H9 (cell line): ENCODE data around the gene E2F4. TPM values are rescaled to one million over a fixed set of nuclear protein-coding genes. Genes with fewer than 3 reads are reported as not detected.

Experiments
- DNase-seq: peaks from one replicate; pipeline ENCODE4 v3.0.0-alpha.2; 2017
- H2AFZ ChIP-seq: one replicate; pipeline ENCODE4 v1.6.1; 2013; ENCODE audit warnings: mild to moderate bottlenecking, low read length, control low read depth, moderate library complexity
- H2AK5ac ChIP-seq: 2 replicates; pipeline ENCODE4 v1.6.1; 2013; ENCODE audit warnings: low read length, control low read depth, mixed read lengths; ENCODE audit not compliant: insufficient read length
- H2BK120ac ChIP-seq: one replicate; pipeline ENCODE4 v1.6.1; 2013; ENCODE audit warnings: low read depth, mild to moderate bottlenecking, low read length, control low read depth, inconsistent platforms; ENCODE audit not compliant: poor library complexity, severe bottlenecking
- H2BK12ac ChIP-seq: 2 replicates; pipeline ENCODE4 v1.6.1; 2013; ENCODE audit warnings: low read length, control low read depth, mixed read lengths, low read depth; ENCODE audit not compliant: insufficient read length
- H2BK15ac ChIP-seq: 2 replicates; pipeline ENCODE4 v1.6.1; 2013; ENCODE audit warnings: low read depth, low read length, control low read depth
- H2BK20ac ChIP-seq: one replicate; pipeline ENCODE4 v1.6.1; 2013; ENCODE audit warnings: low read depth, mild to moderate bottlenecking, low read length, control low read depth, inconsistent platforms; ENCODE audit not compliant: poor library complexity, severe bottlenecking
- H2BK5ac ChIP-seq: 2 replicates; pipeline ENCODE4 v1.6.1; 2013; ENCODE audit warnings: low read length, control low read depth, mixed read lengths; ENCODE audit not compliant: insufficient read length
- H3K14ac ChIP-seq: 2 replicates; pipeline ENCODE4 v1.6.1; 2013; ENCODE audit warnings: low read length, control low read depth; ENCODE audit not compliant: insufficient read depth
- H3K18ac ChIP-seq: 2 replicates; pipeline ENCODE4 v1.6.1; 2013; ENCODE audit warnings: low read depth, mild to moderate bottlenecking, mixed read lengths, low read length, control low read depth; ENCODE audit not compliant: insufficient read length
- H3K23ac ChIP-seq: 2 replicates; pipeline ENCODE4 v1.6.1; 2013; ENCODE audit warnings: low read length, control low read depth, mixed read lengths, low read depth; ENCODE audit not compliant: insufficient read length
- H3K23me2 ChIP-seq: 2 replicates; pipeline ENCODE4 v1.6.1; 2013; ENCODE audit warnings: low read depth, mild to moderate bottlenecking, mixed read lengths, low read length, control low read depth; ENCODE audit not compliant: insufficient read length, poor library complexity, severe bottlenecking
- H3K27ac ChIP-seq: 2 replicates; pipeline ENCODE4 v1.5.1; 2013; ENCODE audit warnings: low read length, control low read depth, mixed read lengths, low read depth; ENCODE audit not compliant: insufficient read length
- H3K27me3 ChIP-seq: 2 replicates; pipeline ENCODE4 v1.6.1; 2013; ENCODE audit warnings: low read length, control low read depth, inconsistent platforms; ENCODE audit not compliant: insufficient read depth
- H3K4ac ChIP-seq: 2 replicates; pipeline ENCODE4 v1.6.1; 2013; ENCODE audit warnings: low read depth, mild to moderate bottlenecking, control low read depth, inconsistent platforms, low read length, moderate library complexity
- H3K4me1 ChIP-seq: 2 replicates; pipeline ENCODE4 v1.6.1; 2013; ENCODE audit warnings: low read length, control low read depth, inconsistent platforms; ENCODE audit not compliant: insufficient read depth
- H3K4me2 ChIP-seq: 2 replicates; pipeline ENCODE4 v1.6.1; 2013; ENCODE audit warnings: low read length, control low read depth, mixed read lengths; ENCODE audit not compliant: insufficient read length, insufficient read depth
- H3K56ac ChIP-seq: 2 replicates; pipeline ENCODE4 v1.6.1; 2013; ENCODE audit warnings: low read depth, mild to moderate bottlenecking, mixed read lengths, low read length, control low read depth; ENCODE audit not compliant: insufficient read length
- H3K79me1 ChIP-seq: 2 replicates; pipeline ENCODE4 v1.6.1; 2013; ENCODE audit warnings: low read depth, mild to moderate bottlenecking, moderate library complexity, low read length, control low read depth, inconsistent platforms; ENCODE audit not compliant: insufficient read depth, poor library complexity, severe bottlenecking
- H3K79me2 ChIP-seq: 2 replicates; pipeline ENCODE4 v1.6.1; 2013; ENCODE audit warnings: low read length, control low read depth, inconsistent platforms; ENCODE audit not compliant: insufficient read depth
- H3K9ac ChIP-seq: 2 replicates; pipeline ENCODE4 v1.6.1; 2013; ENCODE audit warnings: low read length, control low read depth, mixed read lengths; ENCODE audit not compliant: insufficient read length; ENCODE audit errors: extremely low read depth
- H3K9me3 ChIP-seq: one replicate; pipeline ENCODE4 v1.6.1; 2013; ENCODE audit warnings: low read depth, low read length, inconsistent platforms; ENCODE audit not compliant: control insufficient read depth
- H3T11ph ChIP-seq: one replicate; pipeline ENCODE4 v1.6.1; 2013; ENCODE audit warnings: mild to moderate bottlenecking, low read length, control low read depth, inconsistent platforms
- H4K20me1 ChIP-seq: one replicate; pipeline ENCODE4 v1.6.1; 2013; ENCODE audit not compliant: control insufficient read depth, insufficient read length, insufficient read depth
- H4K5ac ChIP-seq: 2 replicates; pipeline ENCODE4 v1.6.1; 2013; ENCODE audit warnings: low read depth, mild to moderate bottlenecking, mixed read lengths, low read length, control low read depth; ENCODE audit not compliant: insufficient read length
- H4K8ac ChIP-seq: replicated peaks from 2 replicates; pipeline ENCODE4 v1.6.1; 2013; ENCODE audit warnings: low read length, control low read depth, mixed read lengths, low read depth; ENCODE audit not compliant: insufficient read length
- H4K91ac ChIP-seq: 2 replicates; pipeline ENCODE4 v1.6.1; 2013; ENCODE audit warnings: low read depth, mild to moderate bottlenecking, moderate library complexity, mixed read lengths, low read length, control low read depth; ENCODE audit not compliant: insufficient read length
- H3K27ac Mint-ChIP-seq, 3 experiments: 2 replicates in 2 of 3; 3 replicates in 1 of 3; pipeline ENCODE4 v1.8.0; 2020 to 2021; ENCODE audit warnings: mixed read lengths in 3 of 3, mild to moderate bottlenecking in 1 of 3, moderate library complexity in 1 of 3
- H3K27me3 Mint-ChIP-seq: 2 replicates; pipeline ENCODE4 v1.8.0; 2021; ENCODE audit warnings: low read depth, mild to moderate bottlenecking, moderate library complexity, mixed read lengths
- H3K36me3 Mint-ChIP-seq, 3 experiments: 2 replicates in 2 of 3; 3 replicates in 1 of 3; pipeline ENCODE4 v1.8.0; 2020 to 2021; ENCODE audit warnings: low read depth in 3 of 3, mixed read lengths in 3 of 3; ENCODE audit not compliant: insufficient read depth in 1 of 3
- H3K4me1 Mint-ChIP-seq, 2 experiments: 2 replicates each; pipeline ENCODE4 v1.8.0; 2020; ENCODE audit warnings: mixed read lengths in 2 of 2
- H3K4me3 Mint-ChIP-seq, 2 experiments: 2 replicates in 1 of 2; 3 replicates in 1 of 2; pipeline ENCODE4 v1.8.0; 2020 to 2021; ENCODE audit warnings: mild to moderate bottlenecking in 2 of 2, mixed read lengths in 2 of 2, moderate library complexity in 1 of 2
- H3K9me3 Mint-ChIP-seq, 2 experiments: 2 replicates in 1 of 2; 3 replicates in 1 of 2; pipeline ENCODE4 v1.8.0; 2020; ENCODE audit warnings: mild to moderate bottlenecking in 2 of 2, mixed read lengths in 2 of 2, moderate library complexity in 1 of 2
- CTCF ChIP-seq: fragments of 200-600 bp; sonication (generic); conservative IDR thresholded peaks from 3 replicates; pipeline ENCODE4 v1.8.0; 2021; ENCODE audit warnings: antibody characterized with exemption, mild to moderate bottlenecking
- WGBS: extraction: QIAGEN DNeasy Blood & Tissue Kit; methylation state at CpG from one replicate; pipeline ENCODE4 v1.1.7; 2013; ENCODE audit warnings: missing lambda C conversion rate, low lambda C conversion rate, mixed read lengths; ENCODE audit not compliant: insufficient read length; ENCODE audit errors: extremely low coverage; 5-methylcytosine and 5-hydroxymethylcytosine counted together
- total RNA-seq: library from RNA; stranded (reverse); gene quantifications from 2 replicates; pipeline ENCODE4 v1.2.1, GENCODE V29; 2021

Gene E2F4
- total RNA-seq, 1 experiment from 2014 or later = 116 TPM

GRCh38 chr16:67147437-67148140 is 44.4 kb upstream of the E2F4 start:
- Histone ChIP-seq H3K9ac (no peak overlapping the region), H2BK15ac (no peak overlapping the region), H2BK120ac (no peak overlapping the region), H3K56ac (no peak overlapping the region), H3K18ac (no peak overlapping the region), H3K4me1 (no peaks in the 10 kb centered on the region), H3K14ac (no peak overlapping the region), H2AK5ac (no peak overlapping the region), H3K23me2 (peaks cover 5% of the 10 kb centered on the region), H2BK20ac (no peak overlapping the region), H2BK12ac (no peak overlapping the region), H4K91ac (no peak overlapping the region), H3K4ac (no peak overlapping the region), H4K20me1 (no peaks in the 10 kb centered on the region), H2BK5ac (no peak overlapping the region), H3K23ac (no peak overlapping the region), H4K5ac (no peak overlapping the region), H3K4me2 (no peak overlapping the region), H2AFZ (no peak overlapping the region), H3K79me2 (no peaks in the 10 kb centered on the region), H3K79me1 (no peaks in the 10 kb centered on the region), H3K27me3 (peaks cover 6% of the 10 kb centered on the region; the same call in 1 of the 2 replicates), H3T11ph (no peak overlapping the region), H3K9me3 (no peaks in the 10 kb centered on the region), H4K8ac (no peak overlapping the region), H3K27ac (no peak overlapping the region)
- peaks cover 17% of the 10 kb centered on the region for H3K27me3 Mint-ChIP-seq
- no peak overlapping the region for H3K4me3 Mint-ChIP-seq
- peaks cover 10 to 14% of the 10 kb centered on the region in 2 experiments for H3K4me1 Mint-ChIP-seq
- WGBS = no CpG with 5 or more reads among the region's 4 CpGs
- no peak for TF ChIP-seq CTCF
- no peak for DNase-seq
- H3K36me3 Mint-ChIP-seq = peaks cover 13 to 59% (median 59%) of the 10 kb centered on the region in 3 experiments
- peaks cover 0 to 3% of the 10 kb centered on the region in 2 experiments; a peak in 2 of 5 replicates for H3K9me3 Mint-ChIP-seq
- peak overlapping the region in 1 of 3 experiments; percentile 8; a peak in 1 of 7 replicates for H3K27ac Mint-ChIP-seq
